ENCODE results near the gene NXPE4.

NXPE4 gene

GRCh38 chr11:114619659-114620173 is 24.1 kb upstream of the NXPE4 start:
- Histone ChIP-seq H3K4me2 (ENCODE audit: low read length) (no peak overlapping the region), H3K27me3 (ENCODE audit: control insufficient read depth, insufficient read depth, low read length) (no peaks in the 10 kb centered on the region), H3K4me3 (ENCODE audit: low read depth, low read length) (no peak overlapping the region), H3K27ac (no peak overlapping the region), H2AFZ (no peak overlapping the region), H3K36me3 (ENCODE audit: control insufficient read depth, insufficient read depth, low read length) (no peaks in the 10 kb centered on the region), H3K79me2 (no peaks in the 10 kb centered on the region), H3K9ac (no peak overlapping the region), H3K9me3 (ENCODE audit: control insufficient read depth, low read length) (no peaks in the 10 kb centered on the region), H3K4me1 (no peaks in the 10 kb centered on the region)
- TF ChIP-seq CTCF (IDR thresholded peaks at IDR 0.05) = no peak

- no peaks in the 10 kb centered on the region for H3K79me2 ChIP-seq
- H2AFZ ChIP-seq = no peak overlapping the region
- no peak overlapping the region for H3K27ac ChIP-seq
- no peak overlapping the region for H3K4me3 ChIP-seq (ENCODE audit: low read depth, low read length)
- no peak for TF ChIP-seq CTCF (IDR thresholded peaks at IDR 0.05)
- no peaks in the 10 kb centered on the region for H3K9me3 ChIP-seq (ENCODE audit: control insufficient read depth, low read length)
- no peak overlapping the region for H3K4me2 ChIP-seq (ENCODE audit: low read length)
- H3K4me1 ChIP-seq = no peaks in the 10 kb centered on the region
- no peaks in the 10 kb centered on the region for H3K36me3 ChIP-seq (ENCODE audit: control insufficient read depth, insufficient read depth, low read length)
- no peaks in the 10 kb centered on the region for H3K27me3 ChIP-seq (ENCODE audit: control insufficient read depth, insufficient read depth, low read length)
- H3K9ac ChIP-seq = no peak overlapping the region
Observed at GRCh38 chr11:114618139-114618538, 22.6 kb upstream of the NXPE4 start.

- Histone ChIP-seq H3K4me2 (ENCODE audit: low read length) (no peak overlapping the region), H3K9me3 (ENCODE audit: control insufficient read depth, low read length) (no peaks in the 10 kb centered on the region), H3K4me3 (ENCODE audit: low read depth, low read length) (no peak overlapping the region), H3K36me3 (ENCODE audit: control insufficient read depth, insufficient read depth, low read length) (no peaks in the 10 kb centered on the region), H2AFZ (no peak overlapping the region), H3K79me2 (no peaks in the 10 kb centered on the region), H3K27ac (no peak overlapping the region), H3K27me3 (ENCODE audit: control insufficient read depth, insufficient read depth, low read length) (no peaks in the 10 kb centered on the region), H3K9ac (no peak overlapping the region), H3K4me1 (no peaks in the 10 kb centered on the region)
- no peak for TF ChIP-seq CTCF (IDR thresholded peaks at IDR 0.05)
Observed at GRCh38 chr11:114617157-114618124, 21.9 kb upstream of the NXPE4 start.

GRCh38 chr11:114616516-114616915 is 20.9 kb upstream of the NXPE4 start:
- Histone ChIP-seq H3K4me2 (ENCODE audit: low read length) (no peak overlapping the region), H3K27me3 (ENCODE audit: control insufficient read depth, insufficient read depth, low read length) (no peaks in the 10 kb centered on the region), H3K27ac (no peak overlapping the region), H3K9me3 (ENCODE audit: control insufficient read depth, low read length) (no peaks in the 10 kb centered on the region), H3K79me2 (no peaks in the 10 kb centered on the region), H3K36me3 (ENCODE audit: control insufficient read depth, insufficient read depth, low read length) (no peaks in the 10 kb centered on the region), H3K9ac (no peak overlapping the region), H3K4me1 (no peaks in the 10 kb centered on the region), H2AFZ (no peak overlapping the region), H3K4me3 (ENCODE audit: low read depth, low read length) (no peak overlapping the region)
- no peak for TF ChIP-seq CTCF (IDR thresholded peaks at IDR 0.05)
